ENCODE measurements around the gene NFE2L3.
"Not testable (repeated sequence)": the region's sequence is repeated elsewhere in the genome, so short reads cannot be mapped to it uniquely, and the experiment has no call there.

The NFE2L3 gene

GRCh38 chr7:26151953-26152781 is at the start of gene NFE2L3:
Gene NFE2L3, plus strand, starts transcription at chr7:26152198. Its CDS starts 301 bp downstream, at chr7:26152499.
- H3K4me1 Mint-ChIP-seq (ENCODE audit: low read depth): peaks cover 53% of the 10 kb centered on the region
- H3K4me3 Mint-ChIP-seq: peak within 1 kb of the TSS; percentile 91
- no peaks in the 10 kb centered on the region for H3K27me3 Mint-ChIP-seq
- H3K36me3 Mint-ChIP-seq (ENCODE audit: low read depth): peaks cover 10% of the 10 kb centered on the region
- peak within 1 kb of the TSS; percentile 97 for H3K27ac Mint-ChIP-seq
- H3K9me3 Mint-ChIP-seq: no peaks in the 10 kb centered on the region

GRCh38 chr7:26103596-26103995 is 48.4 kb upstream of the NFE2L3 start:
- Mint-ChIP-seq H3K36me3 (ENCODE audit: low read depth) (no peaks in the 10 kb centered on the region), H3K4me1 (ENCODE audit: low read depth) (peaks cover 23% of the 10 kb centered on the region), H3K4me3 (no peak overlapping the region), H3K27me3 (no peaks in the 10 kb centered on the region), H3K9me3 (no peaks in the 10 kb centered on the region), H3K27ac (no peak overlapping the region)

- Mint-ChIP-seq H3K9me3 (no peaks in the 10 kb centered on the region), H3K27me3 (no peaks in the 10 kb centered on the region), H3K27ac (no peak overlapping the region), H3K4me3 (no peak overlapping the region), H3K4me1 (ENCODE audit: low read depth) (peaks cover 22% of the 10 kb centered on the region), H3K36me3 (ENCODE audit: low read depth) (no peaks in the 10 kb centered on the region)
Measured at GRCh38 chr7:26105236-26105635, 46.8 kb upstream of the NFE2L3 start.

GRCh38 chr7:26105931-26106330 is 46.1 kb upstream of the NFE2L3 start:
- H3K4me1 Mint-ChIP-seq (ENCODE audit: low read depth): peaks cover 21% of the 10 kb centered on the region
- no peaks in the 10 kb centered on the region for H3K9me3 Mint-ChIP-seq
- no peaks in the 10 kb centered on the region for H3K36me3 Mint-ChIP-seq (ENCODE audit: low read depth)
- H3K27me3 Mint-ChIP-seq: peaks cover 3% of the 10 kb centered on the region
- no peak overlapping the region for H3K27ac Mint-ChIP-seq
- H3K4me3 Mint-ChIP-seq: no peak overlapping the region

- no peaks in the 10 kb centered on the region for H3K36me3 Mint-ChIP-seq (ENCODE audit: low read depth)
- peaks cover 3% of the 10 kb centered on the region for H3K27me3 Mint-ChIP-seq
- no peak overlapping the region for H3K27ac Mint-ChIP-seq
- no peaks in the 10 kb centered on the region for H3K9me3 Mint-ChIP-seq
- H3K4me3 Mint-ChIP-seq: no peak overlapping the region
- no peaks in the 10 kb centered on the region for H3K4me1 Mint-ChIP-seq (ENCODE audit: low read depth)
Measured at GRCh38 chr7:26112203-26112740, 39.7 kb upstream of the NFE2L3 start.

- peaks cover 3% of the 10 kb centered on the region for H3K27me3 Mint-ChIP-seq
- H3K9me3 Mint-ChIP-seq: no peaks in the 10 kb centered on the region
- no peaks in the 10 kb centered on the region for H3K4me1 Mint-ChIP-seq (ENCODE audit: low read depth)
- no peak overlapping the region for H3K4me3 Mint-ChIP-seq
- no peaks in the 10 kb centered on the region for H3K36me3 Mint-ChIP-seq (ENCODE audit: low read depth)
- no peak overlapping the region for H3K27ac Mint-ChIP-seq
Measured at GRCh38 chr7:26115650-26116049, 36.3 kb upstream of the NFE2L3 start.

GRCh38 chr7:26117142-26117807 is 34.7 kb upstream of the NFE2L3 start:
- Mint-ChIP-seq H3K36me3 (ENCODE audit: low read depth) (no peaks in the 10 kb centered on the region), H3K9me3 (no peaks in the 10 kb centered on the region), H3K27me3 (no peaks in the 10 kb centered on the region), H3K4me1 (ENCODE audit: low read depth) (no peaks in the 10 kb centered on the region), H3K4me3 (no peak overlapping the region), H3K27ac (no peak overlapping the region)

- no peaks in the 10 kb centered on the region for H3K4me1 Mint-ChIP-seq (ENCODE audit: low read depth)
- no peaks in the 10 kb centered on the region for H3K9me3 Mint-ChIP-seq
Measured at GRCh38 chr7:26117970-26118369, 34.0 kb upstream of the NFE2L3 start.

GRCh38 chr7:26122745-26123144 is 29.3 kb upstream of the NFE2L3 start:
- Mint-ChIP-seq H3K4me3 (no peak overlapping the region), H3K4me1 (ENCODE audit: low read depth) (peaks cover 4% of the 10 kb centered on the region), H3K36me3 (ENCODE audit: low read depth) (no peaks in the 10 kb centered on the region), H3K27me3 (no peaks in the 10 kb centered on the region), H3K9me3 (no peaks in the 10 kb centered on the region), H3K27ac (no peak overlapping the region)

More at GRCh38 chr7:26117970-26118369, 34.0 kb upstream of the NFE2L3 start:
- H3K27ac Mint-ChIP-seq: no peak overlapping the region
- H3K36me3 Mint-ChIP-seq (ENCODE audit: low read depth): no peaks in the 10 kb centered on the region
- H3K4me3 Mint-ChIP-seq: no peak overlapping the region
- no peaks in the 10 kb centered on the region for H3K27me3 Mint-ChIP-seq

GRCh38 chr7:26124775-26125174 is 27.2 kb upstream of the NFE2L3 start:
- H3K27me3 Mint-ChIP-seq; H3K4me3 Mint-ChIP-seq; H3K9me3 Mint-ChIP-seq; H3K4me1 Mint-ChIP-seq (ENCODE audit: low read depth); H3K27ac Mint-ChIP-seq; H3K36me3 Mint-ChIP-seq (ENCODE audit: low read depth): not testable (repeated sequence)

- Mint-ChIP-seq H3K36me3 (ENCODE audit: low read depth) (no peaks in the 10 kb centered on the region), H3K4me1 (ENCODE audit: low read depth) (peaks cover 4% of the 10 kb centered on the region), H3K27ac (no peak overlapping the region), H3K9me3 (no peaks in the 10 kb centered on the region), H3K4me3 (no peak overlapping the region), H3K27me3 (no peaks in the 10 kb centered on the region)
Measured at GRCh38 chr7:26127411-26127810, 24.6 kb upstream of the NFE2L3 start.

- H3K27me3 Mint-ChIP-seq: no peaks in the 10 kb centered on the region
- no peak overlapping the region for H3K4me3 Mint-ChIP-seq
- no peak overlapping the region for H3K27ac Mint-ChIP-seq
- peaks cover 4% of the 10 kb centered on the region for H3K4me1 Mint-ChIP-seq (ENCODE audit: low read depth)
- no peaks in the 10 kb centered on the region for H3K36me3 Mint-ChIP-seq (ENCODE audit: low read depth)
- no peaks in the 10 kb centered on the region for H3K9me3 Mint-ChIP-seq
Measured at GRCh38 chr7:26131056-26131589, 20.9 kb upstream of the NFE2L3 start.

GRCh38 chr7:26135076-26135475 is 16.9 kb upstream of the NFE2L3 start:
- no peaks in the 10 kb centered on the region for H3K9me3 Mint-ChIP-seq
- H3K27me3 Mint-ChIP-seq: no peaks in the 10 kb centered on the region
- H3K27ac Mint-ChIP-seq: no peak overlapping the region
- H3K36me3 Mint-ChIP-seq (ENCODE audit: low read depth): no peaks in the 10 kb centered on the region
- H3K4me1 Mint-ChIP-seq (ENCODE audit: low read depth): no peaks in the 10 kb centered on the region
- H3K4me3 Mint-ChIP-seq: no peak overlapping the region

GRCh38 chr7:26135551-26135950 is 16.4 kb upstream of the NFE2L3 start:
- H3K27me3 Mint-ChIP-seq: no peaks in the 10 kb centered on the region
- no peaks in the 10 kb centered on the region for H3K4me1 Mint-ChIP-seq (ENCODE audit: low read depth)
- H3K27ac Mint-ChIP-seq: no peak overlapping the region
- H3K9me3 Mint-ChIP-seq: no peaks in the 10 kb centered on the region
- no peaks in the 10 kb centered on the region for H3K36me3 Mint-ChIP-seq (ENCODE audit: low read depth)
- no peak overlapping the region for H3K4me3 Mint-ChIP-seq

GRCh38 chr7:26136831-26137230 is 15.2 kb upstream of the NFE2L3 start:
- Mint-ChIP-seq H3K4me3 (no peak overlapping the region), H3K9me3 (no peaks in the 10 kb centered on the region), H3K27ac (no peak overlapping the region), H3K27me3 (no peaks in the 10 kb centered on the region), H3K36me3 (ENCODE audit: low read depth) (no peaks in the 10 kb centered on the region), H3K4me1 (ENCODE audit: low read depth) (no peaks in the 10 kb centered on the region)

Measured in stimulated activated naive CD8-positive, alpha-beta T cell treated with anti-CD3 and anti-CD28 coated beads, Interleukin-15, Interleukin-2, amounts not matched to agents 100 ng/mL and 50 ng/mL, for 24 hours (primary cell).